HepG2 (cell line): ENCODE results near the gene CTDSP1. TPM values are rescaled to one million over a fixed set of nuclear protein-coding genes. Genes with fewer than 3 reads are reported as not detected.
A peak's percentile ranks its signal among the peaks of the same experiment; 100 is the strongest.

ENCODE experiments used
- ATAC-seq: fragments of 200-7000 bp; cut with Tn5 transposase; 3 replicates; pipeline ENCODE4 v1.9.1; 2020; ENCODE audit warnings: mild to moderate bottlenecking, moderate library complexity
- BruUV-seq: library from RNA; stranded (reverse); fragments of 400-500 nt; replicated peaks from 2 replicates; lab custom pipeline; 2021; lab: Mats Ljungman, UMichigan
- CTCF ChIA-PET: fragments of 300-600 bp; formaldehyde crosslinking; extraction: SDS; loops from one replicate; lab custom pipeline; 2021; ENCODE audit warnings: low total read pairs, inconsistent platforms, low intra/inter-chr PET ratio; lab: Yijun Ruan, JAX
- POLR2A ChIA-PET: fragments of 350-600 bp; sonication (Branson Sonifier 250); formaldehyde crosslinking; loops from one replicate; lab custom pipeline; 2020; ENCODE audit warnings: antibody characterized with exemption, inconsistent platforms; lab: Yijun Ruan, JAX
- DNase-seq: peaks from one replicate; pipeline ENCODE4 v3.0.0-alpha.2; 2015; ENCODE audit warnings: low spot score
- FAIRE-seq: peaks from 3 replicates; lab custom pipeline; 2011; peaks lifted over from hg19 to GRCh38; lab: Jason Lieb, UNC
- H2AFZ ChIP-seq: one replicate; pipeline ENCODE4 v1.6.1; 2011; ENCODE audit warnings: low read length, inconsistent platforms
- H3K27ac ChIP-seq: fragments of 300-600 bp; 3 replicates; pipeline ENCODE4 v1.8.0; 2011; ENCODE audit warnings: mixed run types, mild to moderate bottlenecking, mixed read lengths, low read length, inconsistent platforms; ENCODE audit not compliant: insufficient read depth; ENCODE audit errors: extremely low read length
- H3K27me3 ChIP-seq, 2 experiments: fragments of 200-600 bp in 1 of 2; 2 replicates in 1 of 2; 3 replicates in 1 of 2; pipeline versions ENCODE4 v1.6.0 to v1.8.0; 2011; ENCODE audit warnings: low read length in 2 of 2, mild to moderate bottlenecking in 2 of 2, moderate library complexity in 2 of 2, inconsistent platforms in 1 of 2; ENCODE audit not compliant: insufficient read depth in 2 of 2, control insufficient read depth in 1 of 2
- H3K36me3 ChIP-seq, 2 experiments: fragments of 200-600 bp in 1 of 2; replicated peaks in 1 of 2; 2 replicates in 1 of 2; 3 replicates in 1 of 2; pipeline versions ENCODE4 v1.5.1 to v1.8.0; 2011; ENCODE audit warnings: low read length in 2 of 2, inconsistent platforms in 1 of 2; ENCODE audit not compliant: insufficient read depth in 2 of 2, control insufficient read depth in 1 of 2
- H3K4me1 ChIP-seq: 2 replicates; pipeline ENCODE4 v1.5.1; 2012; ENCODE audit warnings: low read length, inconsistent platforms; ENCODE audit not compliant: insufficient read depth
- H3K4me2 ChIP-seq: 2 replicates; pipeline ENCODE4 v1.6.0; 2011; ENCODE audit warnings: low read depth, low read length, inconsistent platforms
- H3K4me3 ChIP-seq, 3 experiments: fragments of 200-600 bp in 1 of 3; sonication (generic), shearing (Covaris generic) in 1 of 3; replicated peaks in 1 of 3; 2 replicates each; pipeline ENCODE4 v1.5.1; 2011 to 2016; ENCODE audit warnings: low read length in 3 of 3, inconsistent platforms in 2 of 3, low read depth in 2 of 3, mild to moderate bottlenecking in 2 of 3, control low read depth in 1 of 3, mixed read lengths in 1 of 3; ENCODE audit not compliant: insufficient read depth in 1 of 3
- H3K79me2 ChIP-seq: one replicate; pipeline ENCODE4 v1.6.1; 2011; ENCODE audit warnings: low read length, inconsistent platforms; ENCODE audit not compliant: insufficient read depth
- H3K9ac ChIP-seq: 2 replicates; pipeline ENCODE4 v1.6.0; 2011; ENCODE audit warnings: mild to moderate bottlenecking, low read depth, low read length, inconsistent platforms; ENCODE audit not compliant: insufficient read depth
- H3K9me3 ChIP-seq: 2 replicates; pipeline ENCODE4 v1.5.1; 2012; ENCODE audit warnings: mild to moderate bottlenecking, low read length
- H4K20me1 ChIP-seq: 2 replicates; pipeline ENCODE4 v1.6.0; 2011; ENCODE audit warnings: inconsistent platforms, mild to moderate bottlenecking, low read length, moderate library complexity; ENCODE audit not compliant: insufficient read depth
- AGO2 ChIP-seq: fragments of 200-400 bp; formaldehyde crosslinking; optimal IDR thresholded peaks from 2 replicates; pipeline ENCODE3; 2017; ENCODE audit warnings: mild to moderate bottlenecking, low read depth, low read length, moderate library complexity
- GTF2F1 ChIP-seq: fragments of 150-350 bp; IDR thresholded peaks from 2 replicates; pipeline ENCODE4 v1.6.1; 2014; ENCODE audit warnings: low read length
- HNRNPL ChIP-seq: fragments of 200-400 bp; formaldehyde crosslinking; IDR thresholded peaks from 2 replicates; pipeline ENCODE4 v1.6.1; 2017; ENCODE audit warnings: mild to moderate bottlenecking, low read depth, low read length
- IRX3 ChIP-seq: sonication (generic); formaldehyde crosslinking; IDR thresholded peaks from 2 replicates; pipeline ENCODE4 v1.8.1; 2023; ENCODE audit warnings: mild to moderate bottlenecking, low read depth, missing genetic modification reagents, borderline replicate concordance
- JUND ChIP-seq: sonication (generic); formaldehyde crosslinking; IDR thresholded peaks from 2 replicates; pipeline ENCODE4 v1.8.0; 2022; ENCODE audit warnings: mild to moderate bottlenecking, missing genetic modification reagents
- MED8 ChIP-seq: sonication (generic); formaldehyde crosslinking; IDR thresholded peaks from 2 replicates; pipeline ENCODE4 v1.8.1; 2023; ENCODE audit warnings: mild to moderate bottlenecking, missing genetic modification reagents; ENCODE audit not compliant: insufficient replicate concordance
- NR2F1 ChIP-seq, 2 experiments: fragments of 450-650 bp in 1 of 2; formaldehyde crosslinking in 1 of 2; IDR thresholded peaks; 2 replicates each; pipeline versions ENCODE4 v1.5.0 to v1.6.1; 2016 to 2020; ENCODE audit warnings: mild to moderate bottlenecking in 1 of 2, missing compliant biosample characterization in 1 of 2, missing genetic modification reagents in 1 of 2, moderate library complexity in 1 of 2
- POLR2A ChIP-seq, 2 experiments: IDR thresholded peaks; 2 replicates each; pipeline ENCODE4 v1.6.1; 2011; ENCODE audit warnings: low read depth in 2 of 2, low read length in 2 of 2, mild to moderate bottlenecking in 1 of 2, moderate library complexity in 1 of 2; ENCODE audit not compliant: insufficient read depth in 1 of 2
- POLR2AphosphoS2 ChIP-seq: IDR thresholded peaks from 2 replicates; pipeline ENCODE4 v1.6.1; 2011; ENCODE audit warnings: low read depth, low read length, improper control_type of control experiment
- POLR2G ChIP-seq: fragments of 200-400 bp; formaldehyde crosslinking; IDR thresholded peaks from 2 replicates; pipeline ENCODE4 v1.6.1; 2018; ENCODE audit warnings: mild to moderate bottlenecking, low read depth, low read length, moderate library complexity
- RBFOX2 ChIP-seq: fragments of 200-400 bp; formaldehyde crosslinking; IDR thresholded peaks from 2 replicates; pipeline ENCODE4 v1.6.1; 2017; ENCODE audit warnings: low read depth, mild to moderate bottlenecking, low read length
- RFXANK ChIP-seq: IDR thresholded peaks from 2 replicates; pipeline ENCODE4 v1.6.1; 2016
- YEATS2 ChIP-seq: sonication (generic); formaldehyde crosslinking; IDR thresholded peaks from 2 replicates; pipeline ENCODE4 v1.4.0; 2020; ENCODE audit warnings: missing genetic modification reagents, borderline replicate concordance
- ZNF350 ChIP-seq: sonication (generic); formaldehyde crosslinking; IDR thresholded peaks from 2 replicates; pipeline ENCODE4 v1.4.0; 2020; ENCODE audit warnings: mild to moderate bottlenecking, low read depth, missing genetic modification reagents, borderline replicate concordance
- ZNF543 ChIP-seq: sonication (generic); formaldehyde crosslinking; IDR thresholded peaks from 2 replicates; pipeline ENCODE4 v1.4.0; 2020; ENCODE audit warnings: mild to moderate bottlenecking, missing genetic modification reagents
- ZSCAN30 ChIP-seq: sonication (generic); formaldehyde crosslinking; IDR thresholded peaks from 2 replicates; pipeline ENCODE4 v1.5.0; 2020; ENCODE audit warnings: mild to moderate bottlenecking, missing genetic modification reagents
- WGBS: methylation state at CpG from one replicate; pipeline ENCODE4 v1.1.6; 2017; ENCODE audit warnings: low lambda C conversion rate; 5-methylcytosine and 5-hydroxymethylcytosine counted together
- in situ Hi-C: cut with HindIII; loops from 2 replicates; pipeline ENCODE4 v1.10.0; 2017; ENCODE audit warnings: low pct_unique_long_range_greater_than_20kb; ENCODE audit not compliant: extremely low pct_ligation_motif_present
- intact Hi-C: fragments of 100-400 bp; cut with micrococcal nuclease; formaldehyde crosslinking; loops from one replicate; pipeline ENCODE4 v1.10.0; 2022; ENCODE audit not compliant: unreplicated experiment
- polyA plus RNA-seq, 8 experiments: library from polyadenylated mRNA; depleted of rRNA in 3 of 8; stranded (reverse) in 7 of 8; unstranded in 1 of 8; fragments of >200 nt; fragmentation: Illumina TruSeq in 4 of 8; extraction: Trizol in 4 of 8; gene quantifications; 2 replicates each; pipeline versions ENCODE4 v1.2.1 to v1.2.3, GENCODE V29; 2011 to 2016; ENCODE audit warnings: low read depth in 4 of 8, missing spikeins in 1 of 8, mixed read lengths in 1 of 8; ENCODE audit not compliant: insufficient read depth in 1 of 8
- total RNA-seq, 5 experiments: library from RNA; depleted of rRNA; stranded (reverse); fragments of >200 nt; fragmentation: Illumina TruSeq; extraction: Trizol; gene quantifications; 2 replicates each; pipeline ENCODE4 v1.2.3, GENCODE V29; 2016; ENCODE audit warnings: low read depth in 1 of 5
- TF ChIP-seq, protein P1 (sequence below): IDR thresholded peaks from 2 replicates; pipeline ENCODE4 v1.6.1; 2016; ENCODE audit warnings: low read depth, borderline replicate concordance

Gene CTDSP1
- total and polyA plus RNA-seq, 2 of the 13 experiments (the other 11 are each of a cell fraction or from before 2014, with no cell fraction given): 91.0 to 268 TPM

GRCh38 chr2:218428846-218429558 is 29.3 kb downstream of the CTDSP1 start:
- ChIA-PET POLR2A (interaction anchor here (3.9 to 6.3 kb wide), 2 partner anchors 9 to 15 kb away, joined by 27 to 59 read pairs; partner anchors contain the start of gene VIL1), CTCF (no interaction called here)
- no peak for FAIRE-seq

DNA sequence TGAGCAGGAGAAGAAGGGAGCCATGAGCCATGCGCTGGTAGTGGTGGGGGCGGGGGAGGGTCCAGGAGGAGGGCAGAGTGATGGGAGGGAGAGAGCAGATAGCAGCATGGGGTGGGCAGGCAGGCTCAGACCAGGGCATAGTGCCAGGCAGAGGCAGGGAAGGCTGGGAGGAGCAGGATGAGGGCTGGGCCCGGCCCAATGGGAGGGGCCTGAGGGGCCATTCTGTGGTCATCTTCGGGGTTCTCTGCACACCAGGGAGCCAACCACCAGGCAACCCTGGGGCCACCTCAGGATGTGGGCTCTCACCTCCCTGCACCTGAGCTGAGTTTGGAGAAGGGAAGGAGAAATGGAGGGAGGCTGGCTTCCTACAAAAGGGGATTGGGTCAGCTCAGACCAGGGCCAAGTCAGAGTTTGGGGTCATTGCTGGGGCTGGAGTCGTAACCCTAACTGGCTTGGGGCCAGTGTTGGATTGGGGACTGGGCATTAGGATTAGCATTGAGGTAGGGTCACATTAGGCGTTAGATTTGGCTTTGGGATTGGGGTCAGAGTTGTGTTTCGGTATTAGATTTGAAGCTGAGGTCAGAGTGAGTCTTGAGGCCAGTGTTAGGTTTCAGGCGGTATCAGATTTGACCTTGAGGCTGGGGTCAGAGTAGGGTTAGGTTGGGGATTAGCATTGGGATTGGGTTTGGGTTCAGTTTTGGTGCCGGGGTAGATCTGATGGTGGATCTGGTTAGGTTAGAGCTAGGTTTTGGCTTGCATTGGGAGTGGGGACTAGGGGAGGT is 30.4 kb downstream of the CTDSP1 start:
- H3K27me3 ChIP-seq: no peaks in the 10 kb centered on the region
- no peak for DNase-seq
- peaks cover 10% of the 10 kb centered on the region for H3K4me1 ChIP-seq
- H3K36me3 ChIP-seq: peaks cover 51 to 72% of the 10 kb centered on the region in 2 experiments
- TF ChIP-seq POLR2AphosphoS2: peak; percentile 46; the same call in 1 of the 2 replicates
- no peak for TF ChIP-seq ZNF543 (CRISPR knock-in tag)
- 0 out of 2 replicates have a peak, but pooled peaks have one; percentile 1 for TF ChIP-seq HNRNPL
- peak in 1 of 2 experiments; percentile 8; a peak in 1 of 4 replicates for TF ChIP-seq NR2F1 (CRISPR knock-in tag; IDR thresholded peaks at IDR 0.05)
- TF ChIP-seq, protein P1, sequence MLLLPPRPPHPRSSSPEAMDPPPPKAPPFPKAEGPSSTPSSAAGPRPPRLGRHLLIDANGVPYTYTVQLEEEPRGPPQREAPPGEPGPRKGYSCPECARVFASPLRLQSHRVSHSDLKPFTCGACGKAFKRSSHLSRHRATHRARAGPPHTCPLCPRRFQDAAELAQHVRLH (CRISPR knock-in tag): no peak
- no peak for TF ChIP-seq ZSCAN30 (CRISPR knock-in tag)
- FAIRE-seq: no peak
- peak; percentile 10 for ATAC-seq
- no peak overlapping the region for H3K4me2 ChIP-seq
- 86% methylated on average over 9 of the region's 9 CpGs for WGBS
- H4K20me1 ChIP-seq: no peaks in the 10 kb centered on the region
- ChIA-PET POLR2A (interaction anchor here (1.3 to 6.3 kb wide), 3 partner anchors 11 to 14 kb away, joined by 4 to 59 read pairs (median 27); partner anchors contain the start of gene VIL1), CTCF (no interaction called here)
- H3K9me3 ChIP-seq: no peaks in the 10 kb centered on the region
- no peak overlapping the region for H3K4me3 ChIP-seq
- H2AFZ ChIP-seq: no peak overlapping the region
- no peaks in the 10 kb centered on the region for H3K79me2 ChIP-seq
- in situ Hi-C loops (no loop called here), intact Hi-C loops (no loop called here)
- no peak overlapping the region for H3K9ac ChIP-seq
- H3K27ac ChIP-seq: no peak overlapping the region
- BruUV-seq: no TSS peak

More at GRCh38 chr2:218428846-218429558, 29.3 kb downstream of the CTDSP1 start:
- H3K36me3 ChIP-seq: peaks cover 55 to 71% of the 10 kb centered on the region in 2 experiments
- H3K4me1 ChIP-seq: no peaks in the 10 kb centered on the region
- H3K27ac ChIP-seq: no peak overlapping the region
- H3K79me2 ChIP-seq: no peaks in the 10 kb centered on the region
- no peaks in the 10 kb centered on the region for H3K9me3 ChIP-seq
- H3K4me2 ChIP-seq: no peak overlapping the region
- in situ Hi-C loops: no loop called here
- no peak for DNase-seq
- TF ChIP-seq MED8 (CRISPR knock-in tag) (peak; percentile 44), IRX3 (CRISPR knock-in tag) (no peak), GTF2F1 (no peak), JUND (no peak), POLR2A (IDR thresholded peaks at IDR 0.05; ENCODE audit: insufficient read depth in 1 of 2, low read depth in 2 of 2, low read length in 2 of 2) (peak in 1 of 2 experiments; percentile 20; a peak in 1 of 4 replicates), RFXANK (CRISPR knock-in tag) (no peak), AGO2 (peak; percentile 94), ZNF350 (CRISPR knock-in tag) (no peak), RBFOX2 (peak; percentile 75), POLR2G (0 out of 2 replicates have a peak, but pooled peaks have one; percentile 27), YEATS2 (CRISPR knock-in tag) (no peak)
- TF ChIP-seq, all 625 proteins: peak for 5
- H3K4me3 ChIP-seq: no peak overlapping the region
- intact Hi-C loops: no loop called here
- WGBS: 99% methylated on average over 21 of the region's 24 CpGs
- BruUV-seq: no TSS peak
- no peak overlapping the region for H3K9ac ChIP-seq
- no peaks in the 10 kb centered on the region for H3K27me3 ChIP-seq
- no peaks in the 10 kb centered on the region for H4K20me1 ChIP-seq
- H2AFZ ChIP-seq: no peak overlapping the region
- no peak; the same call in 2 of the 3 replicates for ATAC-seq
